Measurements from ENCODE around the gene XKR3.

DNA sequence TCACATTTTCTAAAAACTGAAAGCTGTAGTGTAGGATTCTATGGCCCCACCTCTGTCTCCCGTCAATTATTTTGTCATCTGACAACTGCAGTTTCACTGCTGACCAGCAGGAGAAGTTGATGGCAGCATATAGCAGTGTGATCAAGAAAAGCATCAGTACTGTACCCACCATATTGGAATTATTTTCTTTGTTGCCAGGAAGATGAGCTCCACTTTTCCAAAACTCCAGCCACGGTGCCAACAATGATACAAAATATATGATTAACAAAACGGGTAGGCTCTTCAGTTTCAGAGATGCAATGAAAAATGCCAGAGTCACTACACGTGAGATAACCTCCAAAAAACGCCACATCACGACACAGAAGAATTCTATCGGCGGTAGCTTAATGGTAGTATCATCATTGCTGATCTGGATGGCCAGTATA, 41.3 kb downstream of the XKR3 start:
- TF ChIP-seq, protein P1, sequence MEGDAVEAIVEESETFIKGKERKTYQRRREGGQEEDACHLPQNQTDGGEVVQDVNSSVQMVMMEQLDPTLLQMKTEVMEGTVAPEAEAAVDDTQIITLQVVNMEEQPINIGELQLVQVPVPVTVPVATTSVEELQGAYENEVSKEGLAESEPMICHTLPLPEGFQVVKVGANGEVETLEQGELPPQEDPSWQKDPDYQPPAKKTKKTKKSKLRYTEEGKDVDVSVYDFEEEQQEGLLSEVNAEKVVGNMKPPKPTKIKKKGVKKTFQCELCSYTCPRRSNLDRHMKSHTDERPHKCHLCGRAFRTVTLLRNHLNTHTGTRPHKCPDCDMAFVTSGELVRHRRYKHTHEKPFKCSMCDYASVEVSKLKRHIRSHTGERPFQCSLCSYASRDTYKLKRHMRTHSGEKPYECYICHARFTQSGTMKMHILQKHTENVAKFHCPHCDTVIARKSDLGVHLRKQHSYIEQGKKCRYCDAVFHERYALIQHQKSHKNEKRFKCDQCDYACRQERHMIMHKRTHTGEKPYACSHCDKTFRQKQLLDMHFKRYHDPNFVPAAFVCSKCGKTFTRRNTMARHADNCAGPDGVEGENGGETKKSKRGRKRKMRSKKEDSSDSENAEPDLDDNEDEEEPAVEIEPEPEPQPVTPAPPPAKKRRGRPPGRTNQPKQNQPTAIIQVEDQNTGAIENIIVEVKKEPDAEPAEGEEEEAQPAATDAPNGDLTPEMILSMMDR (IDR thresholded peaks at IDR 0.05; ENCODE audit: low read depth, low read length) = peak; percentile 57
- TF ChIP-seq EZH2phosphoT487 (IDR thresholded peaks at IDR 0.05; ENCODE audit: low read depth) = no peak
